ENCODE measurements around the gene FAM13C. TPM values are rescaled to one million over a fixed set of nuclear protein-coding genes. Genes with fewer than 3 reads are reported as not detected.

The FAM13C gene
- polyA plus RNA-seq, 1 of the 3 experiments (the other 2 are of a cell fraction): 7.6 TPM

- Histone ChIP-seq H3K79me2 (ENCODE audit: insufficient read depth) (no peaks in the 10 kb centered on the region), H3K9me2 (no peaks in the 10 kb centered on the region), H3K4me2 (no peak overlapping the region), H3K27me3 (ENCODE audit: insufficient read depth) (no peaks in the 10 kb centered on the region), H3K9me3 (no peaks in the 10 kb centered on the region), H3K9ac (no peak overlapping the region), H3K27ac (ENCODE audit: low read depth in 2 of 2, low read length in 1 of 2) (no peak overlapping the region), H4K20me1 (ENCODE audit: insufficient read depth) (no peaks in the 10 kb centered on the region), H3F3A (replicated peaks; ENCODE audit: insufficient read depth) (no peaks in the 10 kb centered on the region), H3K4me3 (ENCODE audit: low read depth in 2 of 2, low read length in 1 of 2) (no peak overlapping the region), H3K36me3 (replicated peaks in 1 of 2; ENCODE audit: control insufficient read depth in 1 of 2, insufficient read depth in 2 of 2, low read length in 1 of 2) (peaks cover 17 to 29% of the 10 kb centered on the region in 2 experiments), H3K4me1 (ENCODE audit: control insufficient read depth in 1 of 2, insufficient read depth in 2 of 2, low read depth in 1 of 2, low read length in 1 of 2) (no peaks in the 10 kb centered on the region), H2AFZ (ENCODE audit: low read depth) (no peak overlapping the region)
- WGBS (ENCODE audit: low lambda C conversion rate): 81% methylated on average over 4 of the region's 4 CpGs
- DNase-seq: no peak
- POLR2A ChIA-PET: no interaction called here
- no peak for TF ChIP-seq NFIC (IDR thresholded peaks at IDR 0.05; ENCODE audit: borderline replicate concordance)
- CTCF ChIA-PET: interaction anchor here (1.5 kb wide), 1 partner anchor 9 kb away, joined by 4 read pairs; no protein-coding TSS in a partner anchor
Observed at GRCh38 chr10:59322131-59322530, 40.2 kb downstream of the FAM13C start.

GRCh38 chr10:59320355-59320754 is 42.0 kb downstream of the FAM13C start:
- no peak overlapping the region for H3K4me3 ChIP-seq (ENCODE audit: low read depth in 2 of 2, low read length in 1 of 2)
- no peak overlapping the region for H3K4me2 ChIP-seq
- no peaks in the 10 kb centered on the region for H3K9me3 ChIP-seq
- H3K9me2 ChIP-seq: no peaks in the 10 kb centered on the region
- no peaks in the 10 kb centered on the region for H3F3A ChIP-seq (replicated peaks; ENCODE audit: insufficient read depth)
- no peaks in the 10 kb centered on the region for H3K4me1 ChIP-seq (ENCODE audit: control insufficient read depth in 1 of 2, insufficient read depth in 2 of 2, low read depth in 1 of 2, low read length in 1 of 2)
- 81% methylated on average over 5 of the region's 5 CpGs for WGBS (ENCODE audit: low lambda C conversion rate)
- H3K79me2 ChIP-seq (ENCODE audit: insufficient read depth): no peaks in the 10 kb centered on the region
- TF ChIP-seq FOSL2 (IDR thresholded peaks at IDR 0.05; ENCODE audit: borderline replicate concordance, low read depth) (no peak), YY1 (IDR thresholded peaks at IDR 0.05; ENCODE audit: low read depth) (no peak), RCOR1 (IDR thresholded peaks at IDR 0.05; ENCODE audit: low read length) (no peak), FOXJ3 (CRISPR knock-in tag; IDR thresholded peaks at IDR 0.05) (no peak), CHD2 (IDR thresholded peaks at IDR 0.05; ENCODE audit: low read length, partially characterized antibody) (no peak), REST (IDR thresholded peaks at IDR 0.05; ENCODE audit: low read depth, low read length) (no peak), RFX5 (IDR thresholded peaks at IDR 0.05; ENCODE audit: low read length) (no peak), SIN3A (IDR thresholded peaks at IDR 0.05; ENCODE audit: borderline replicate concordance, low read depth, low read length) (no peak), JUND (IDR thresholded peaks at IDR 0.05) (no peak), GATA2 (CRISPR knock-in tag; IDR thresholded peaks at IDR 0.05) (no peak), USF1 (IDR thresholded peaks at IDR 0.05; ENCODE audit: borderline replicate concordance, low read depth) (no peak), TAF1 (IDR thresholded peaks at IDR 0.05; ENCODE audit: borderline replicate concordance, low read depth, low read length) (no peak)
- DNase-seq: no peak
- no peak overlapping the region for H3K9ac ChIP-seq
- H2AFZ ChIP-seq (ENCODE audit: low read depth): no peak overlapping the region
- no peaks in the 10 kb centered on the region for H4K20me1 ChIP-seq (ENCODE audit: insufficient read depth)
- ChIA-PET CTCF (interaction anchor here (1.2 kb wide), 1 partner anchor 271 kb away, joined by 3 read pairs; no protein-coding TSS in a partner anchor), POLR2A (no interaction called here)
- H3K36me3 ChIP-seq (replicated peaks in 1 of 2; ENCODE audit: control insufficient read depth in 1 of 2, insufficient read depth in 2 of 2, low read length in 1 of 2): peaks cover 17 to 29% of the 10 kb centered on the region in 2 experiments
- H3K27ac ChIP-seq (ENCODE audit: low read depth in 2 of 2, low read length in 1 of 2): no peak overlapping the region
- no peaks in the 10 kb centered on the region for H3K27me3 ChIP-seq (ENCODE audit: insufficient read depth)
